ENCODE measurements around the gene RAB10.
A peak's percentile ranks its signal among the peaks of the same experiment; 100 is the strongest.

RAB10 gene

DNA sequence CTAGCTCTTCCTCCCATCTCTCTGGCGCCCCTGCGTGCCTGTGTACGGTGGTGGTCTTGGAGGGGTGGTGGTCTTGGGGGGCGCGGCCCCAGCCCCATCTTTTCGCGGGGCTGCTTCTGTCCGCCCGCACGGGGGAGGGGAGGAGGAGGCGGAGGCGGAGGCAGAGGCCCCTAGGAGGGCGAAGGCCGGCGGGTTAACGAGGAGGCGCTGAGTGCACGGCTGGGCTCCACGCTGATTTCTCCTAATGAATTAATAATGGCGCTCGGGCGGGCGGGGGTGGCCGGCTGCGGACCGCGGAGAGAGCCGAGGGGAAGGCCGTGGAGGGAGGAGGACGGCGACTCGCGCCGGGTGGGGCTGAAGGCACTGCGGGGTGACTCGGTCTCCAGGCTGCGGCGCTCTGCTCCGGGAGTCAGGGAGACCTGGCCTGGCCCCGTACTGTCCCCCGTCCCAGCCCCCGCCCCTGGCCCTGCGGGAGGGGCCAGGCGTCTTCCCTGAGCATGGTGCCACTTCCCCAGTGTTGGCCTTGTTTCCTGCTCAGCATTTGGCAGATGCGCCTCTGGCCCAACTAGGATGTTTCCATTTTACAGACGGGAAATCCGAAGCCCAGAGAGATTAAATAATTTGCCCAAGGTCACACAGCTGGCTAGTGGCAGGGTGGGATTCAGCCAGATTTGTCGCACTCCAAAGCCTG lies 145.0 kb downstream of the RAB10 start:
- DNase-seq (ENCODE audit: low spot score), result no peak

DNA sequence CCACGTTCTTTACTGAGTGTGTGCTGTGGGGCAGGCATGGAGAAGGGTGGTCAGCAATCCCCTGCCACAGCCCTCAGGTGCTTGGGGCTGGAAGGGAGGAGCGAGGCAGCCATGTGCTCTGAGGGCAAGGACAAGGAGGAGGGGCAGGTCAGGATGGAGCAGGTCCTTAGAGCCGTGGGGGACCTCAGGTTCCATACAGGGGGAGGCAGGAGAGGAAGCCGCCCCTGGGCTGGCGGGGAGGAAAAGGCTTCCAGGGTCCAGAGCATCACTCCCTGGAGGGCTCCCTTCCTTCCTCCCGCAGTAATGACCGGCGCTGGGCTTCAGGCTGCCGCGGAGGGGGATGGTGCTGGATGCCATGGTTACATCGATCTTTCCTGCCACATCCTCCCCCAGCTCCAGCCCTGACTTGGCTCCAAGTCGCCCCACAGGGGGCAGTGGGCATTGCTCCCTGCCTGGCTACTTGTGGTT lies 145.6 kb downstream of the RAB10 start:
- DNase-seq (ENCODE audit: low spot score), result no peak

DNA sequence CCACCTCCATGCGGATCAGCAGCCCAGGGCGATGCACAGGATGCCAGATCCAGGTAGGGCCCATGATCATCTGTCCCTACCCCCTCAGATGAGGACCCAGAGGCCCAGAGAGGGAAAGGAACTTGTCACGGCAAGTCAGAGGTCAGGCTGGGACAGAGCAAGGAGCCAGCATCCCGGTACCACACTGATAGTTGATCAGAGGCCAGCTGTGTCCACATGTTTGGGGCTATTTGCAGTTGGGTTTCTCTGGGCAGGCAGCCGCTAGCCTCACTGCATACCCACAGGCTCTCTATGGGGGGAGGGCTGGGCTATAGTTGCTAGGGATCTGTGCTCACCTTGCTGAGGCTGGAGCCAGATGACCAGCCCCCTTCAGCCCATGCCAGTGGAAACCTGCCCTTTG lies 148.6 kb downstream of the RAB10 start:
- DNase-seq (ENCODE audit: low spot score), result no peak

DNA sequence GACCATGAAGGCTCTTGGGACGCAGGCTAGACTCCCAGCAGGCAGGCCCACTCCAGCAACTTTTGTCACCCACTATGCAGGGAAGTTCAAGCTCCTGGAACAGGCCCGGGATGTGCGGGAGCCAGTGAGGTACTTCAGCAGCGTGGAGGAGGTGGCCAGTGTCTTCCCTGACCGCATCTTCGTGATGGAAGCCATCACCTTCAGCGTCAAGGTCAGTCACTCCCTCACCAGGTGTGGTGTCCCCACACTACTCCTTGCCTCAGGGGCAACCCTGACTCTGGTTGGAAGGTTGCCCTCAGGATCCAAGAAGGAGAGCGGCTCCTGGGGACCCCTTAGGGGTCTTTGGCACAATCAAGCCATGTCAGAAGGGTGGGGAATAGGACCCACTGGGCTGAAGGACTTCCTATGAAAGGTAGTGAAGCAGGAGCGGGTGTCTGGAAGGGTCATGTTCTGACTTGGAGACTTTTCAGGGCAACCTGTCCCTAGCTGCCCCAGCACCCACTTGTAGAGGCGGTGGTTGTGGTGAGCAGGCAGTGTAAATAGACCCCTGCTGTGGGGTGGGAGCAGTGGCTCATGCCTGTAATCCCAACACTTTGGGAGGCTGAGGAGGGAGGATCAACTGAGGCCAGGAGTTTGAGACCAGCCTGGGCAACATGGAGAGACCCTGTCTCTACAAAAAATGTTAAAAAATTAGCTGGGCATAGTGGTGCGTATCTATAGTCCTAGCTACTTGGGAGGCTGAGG lies 149.2 kb downstream of the RAB10 start:
- no peak for DNase-seq (ENCODE audit: low spot score)

DNA sequence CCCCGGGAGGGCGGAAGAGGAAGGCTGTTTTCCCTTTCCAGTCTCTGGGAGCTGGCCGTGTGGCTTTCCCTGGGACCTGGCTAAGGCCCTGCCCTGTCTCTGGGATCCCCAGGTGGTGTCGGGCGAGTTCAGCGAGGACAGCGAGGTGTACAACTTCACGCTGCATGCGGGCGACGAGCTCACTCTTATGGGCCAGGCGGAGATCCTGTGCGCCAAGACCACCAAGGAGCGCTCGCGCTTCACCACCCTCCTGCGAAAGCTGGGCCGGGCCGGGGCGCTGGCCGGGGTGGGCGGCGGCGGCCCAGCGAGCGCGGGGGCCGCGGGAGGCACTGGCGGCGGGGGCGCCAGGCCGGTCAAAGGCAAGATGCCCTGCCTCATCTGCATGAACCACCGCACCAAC lies 150.2 kb downstream of the RAB10 start:
- DNase-seq (ENCODE audit: low spot score), result no peak

DNA sequence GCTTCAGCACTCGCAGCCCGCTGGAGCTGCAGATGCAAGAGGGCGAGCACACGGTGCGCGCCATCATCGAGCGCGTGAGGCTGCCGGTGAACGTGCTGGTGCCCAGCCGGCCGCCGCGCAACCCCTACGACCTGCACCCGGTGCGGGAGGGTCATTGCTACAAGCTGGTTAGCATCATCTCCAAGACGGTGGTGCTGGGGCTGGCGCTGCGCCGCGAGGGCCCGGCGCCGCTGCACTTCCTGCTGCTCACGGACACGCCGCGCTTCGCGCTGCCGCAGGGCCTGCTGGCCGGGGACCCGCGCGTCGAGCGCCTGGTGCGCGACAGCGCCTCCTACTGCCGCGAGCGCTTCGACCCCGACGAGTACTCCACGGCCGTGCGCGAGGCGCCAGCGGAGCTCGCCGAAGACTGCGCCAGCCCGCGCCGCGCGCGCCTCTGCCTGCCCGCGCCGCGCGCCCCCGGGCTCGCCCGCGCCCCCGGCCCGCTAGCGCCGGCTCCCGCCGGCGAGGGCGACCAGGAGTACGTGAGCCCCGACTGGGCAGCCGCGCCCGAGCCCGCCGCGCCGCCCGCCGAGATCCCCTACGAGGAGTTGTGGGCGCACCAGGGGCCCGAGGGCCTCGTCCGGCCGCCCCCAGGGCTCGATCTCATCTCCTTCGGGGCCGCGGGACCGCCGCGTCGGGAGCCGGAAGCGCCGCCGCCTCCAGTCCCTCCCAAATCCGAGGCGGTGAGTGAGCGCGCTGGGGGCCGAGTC lies 150.8 kb downstream of the RAB10 start:
- DNase-seq (ENCODE audit: low spot score), result peak; percentile 88

DNA sequence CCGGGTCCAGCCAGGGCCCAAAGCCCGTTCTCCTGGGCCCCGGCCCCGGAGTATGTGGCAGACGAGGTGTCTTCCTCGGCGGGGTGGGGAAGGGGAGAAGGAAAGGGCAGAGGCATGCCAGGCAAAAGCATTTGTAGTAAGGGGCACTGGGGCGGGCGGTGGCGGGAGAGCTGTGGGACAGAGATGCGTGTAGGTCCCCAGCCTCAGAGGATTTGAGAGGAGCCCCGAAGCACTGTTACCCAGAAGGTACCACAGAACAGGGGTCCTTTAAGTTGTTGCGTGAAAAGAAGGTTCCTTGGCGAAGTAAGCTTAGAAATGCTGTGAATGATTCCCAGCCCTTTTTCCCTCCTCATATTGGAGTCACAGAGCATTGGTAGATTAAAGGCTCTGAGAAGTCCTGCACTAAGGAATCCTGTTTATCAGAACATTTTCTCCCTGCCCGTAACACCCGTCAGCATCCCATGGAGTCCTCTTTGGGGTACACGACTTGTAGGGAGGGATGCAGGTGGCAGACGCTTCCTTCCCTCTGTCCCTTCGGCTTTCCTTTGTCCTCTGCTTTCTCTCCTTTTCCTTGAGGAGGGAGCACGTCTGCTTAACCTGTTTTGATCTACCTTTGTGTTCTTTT lies 151.5 kb downstream of the RAB10 start:
- DNase-seq (ENCODE audit: low spot score), result no peak

DNA sequence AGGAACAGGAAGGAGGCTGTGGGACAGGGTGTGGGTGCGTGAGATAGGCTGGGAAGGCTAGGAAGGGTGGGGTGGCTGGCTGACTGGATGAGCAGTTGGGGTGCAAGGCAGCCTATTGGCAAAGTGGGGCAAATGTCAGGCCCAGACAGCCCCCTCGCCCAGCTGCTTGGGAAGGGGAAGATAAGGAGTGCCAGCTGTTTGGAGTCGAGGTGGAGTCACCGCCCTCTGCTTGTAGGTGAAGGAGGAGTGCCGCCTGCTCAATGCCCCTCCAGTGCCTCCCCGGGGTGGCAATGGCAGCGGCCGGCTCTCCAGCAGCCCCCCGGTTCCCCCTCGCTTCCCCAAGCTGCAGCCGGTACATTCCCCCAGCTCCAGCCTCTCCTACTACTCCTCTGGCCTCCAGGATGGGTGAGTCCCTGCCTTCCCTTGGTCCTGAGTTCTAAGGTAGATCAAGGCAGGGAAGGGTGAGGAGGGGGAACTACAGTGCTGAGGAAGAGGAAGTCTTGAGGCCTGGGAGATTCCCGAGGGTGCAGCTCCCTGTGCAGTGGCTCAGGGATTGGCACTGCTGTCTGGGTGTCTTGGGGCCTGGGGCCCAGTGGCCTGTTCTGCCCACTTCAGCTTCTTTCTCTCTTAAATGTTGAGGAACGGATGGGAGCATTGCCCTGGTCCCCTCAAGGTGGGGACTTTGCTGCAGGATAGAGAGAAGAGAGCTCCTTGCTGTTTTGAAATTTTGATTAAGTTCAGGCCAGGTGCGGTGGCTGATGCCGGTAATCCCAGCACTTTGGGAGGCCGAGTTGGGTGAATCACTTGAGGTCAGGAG lies 152.3 kb downstream of the RAB10 start:
- DNase-seq (ENCODE audit: low spot score), result no peak

All from CD4-positive, alpha-beta T cell treated with Interleukin-2 at 100 ng/mL for 4 hours (primary cell).